HepG2 (cell line): ENCODE measurements around the gene SPINT4. TPM values are rescaled to one million over a fixed set of nuclear protein-coding genes. Genes with fewer than 3 reads are reported as not detected.

Experiments used
- HES4 ChIP-seq: sonication (generic); formaldehyde crosslinking; IDR thresholded peaks from 2 replicates; pipeline ENCODE4 v1.9.0; 2021; ENCODE audit warnings: mild to moderate bottlenecking, missing genetic modification reagents, borderline replicate concordance
- JUND ChIP-seq: sonication (generic); formaldehyde crosslinking; IDR thresholded peaks from 2 replicates; pipeline ENCODE4 v1.8.0; 2022; ENCODE audit warnings: mild to moderate bottlenecking, missing genetic modification reagents
- KLF16 ChIP-seq, 2 experiments: sonication (generic) in 1 of 2; formaldehyde crosslinking in 1 of 2; IDR thresholded peaks; 2 replicates each; pipeline versions ENCODE4 v1.6.1 to v1.8.0; 2016 to 2023; ENCODE audit warnings: missing genetic modification reagents in 2 of 2, missing compliant biosample characterization in 1 of 2
- MAFG ChIP-seq: sonication (generic); formaldehyde crosslinking; IDR thresholded peaks from 2 replicates; pipeline ENCODE4 v1.5.1; 2020; ENCODE audit warnings: mild to moderate bottlenecking, missing genetic modification reagents
- MTA1 ChIP-seq: sonication (generic); formaldehyde crosslinking; IDR thresholded peaks from 2 replicates; pipeline ENCODE4 v1.4.0; 2020; ENCODE audit warnings: missing genetic modification reagents, mild to moderate bottlenecking, borderline replicate concordance
- MXI1 ChIP-seq: IDR thresholded peaks from 3 replicates; pipeline ENCODE4 v1.6.1; 2012; ENCODE audit warnings: low read depth, low read length, inconsistent platforms, borderline replicate concordance
- NFE2L1 ChIP-seq: sonication (generic); formaldehyde crosslinking; IDR thresholded peaks from 2 replicates; pipeline ENCODE4 v1.4.0; 2020; ENCODE audit warnings: missing genetic modification reagents, mild to moderate bottlenecking, borderline replicate concordance
- ZBTB1 ChIP-seq: sonication (generic); formaldehyde crosslinking; IDR thresholded peaks from 2 replicates; pipeline ENCODE4 v1.4.0; 2020; ENCODE audit warnings: missing genetic modification reagents, borderline replicate concordance
- ZC3H4 ChIP-seq: sonication (generic); formaldehyde crosslinking; IDR thresholded peaks from 2 replicates; pipeline ENCODE4 v1.4.0; 2020; ENCODE audit warnings: missing genetic modification reagents, borderline replicate concordance
- ZNF138 ChIP-seq: sonication (generic); formaldehyde crosslinking; IDR thresholded peaks from 2 replicates; pipeline ENCODE4 v1.5.0; 2020; ENCODE audit warnings: mild to moderate bottlenecking, low read depth, missing genetic modification reagents
- ZNF263 ChIP-seq: sonication (generic); formaldehyde crosslinking; IDR thresholded peaks from 2 replicates; pipeline ENCODE4 v1.4.0; 2020; ENCODE audit warnings: missing genetic modification reagents
- ZNF430 ChIP-seq: sonication (generic); formaldehyde crosslinking; IDR thresholded peaks from 2 replicates; pipeline ENCODE4 v1.9.0; 2021; ENCODE audit warnings: mild to moderate bottlenecking, missing genetic modification reagents
- ZNF614 ChIP-seq: IDR thresholded peaks from 2 replicates; pipeline ENCODE4 v1.6.1; 2018; ENCODE audit warnings: missing biosample characterization, missing genetic modification reagents, inconsistent platforms, borderline replicate concordance
- ZNF841 ChIP-seq: sonication (generic); formaldehyde crosslinking; IDR thresholded peaks from 2 replicates; pipeline ENCODE4 v1.8.1; 2023; ENCODE audit warnings: missing genetic modification reagents, borderline replicate concordance
- polyA plus RNA-seq, 8 experiments: library from polyadenylated mRNA; depleted of rRNA in 3 of 8; stranded (reverse) in 7 of 8; unstranded in 1 of 8; fragments of >200 nt; fragmentation: Illumina TruSeq in 4 of 8; extraction: Trizol in 4 of 8; gene quantifications; 2 replicates each; pipeline versions ENCODE4 v1.2.1 to v1.2.3, GENCODE V29; 2011 to 2016; ENCODE audit warnings: low read depth in 4 of 8, missing spikeins in 1 of 8, mixed read lengths in 1 of 8; ENCODE audit not compliant: insufficient read depth in 1 of 8
- total RNA-seq, 5 experiments: library from RNA; depleted of rRNA; stranded (reverse); fragments of >200 nt; fragmentation: Illumina TruSeq; extraction: Trizol; gene quantifications; 2 replicates each; pipeline ENCODE4 v1.2.3, GENCODE V29; 2016; ENCODE audit warnings: low read depth in 1 of 5
- TF ChIP-seq, protein P1 (sequence below): sonication (generic); formaldehyde crosslinking; IDR thresholded peaks from 2 replicates; pipeline ENCODE4 v1.5.1; 2020; ENCODE audit warnings: missing genetic modification reagents, mild to moderate bottlenecking, borderline replicate concordance
- TF ChIP-seq, protein P2 (sequence below): sonication (generic); formaldehyde crosslinking; IDR thresholded peaks from 2 replicates; pipeline ENCODE4 v1.5.1; 2020; ENCODE audit warnings: mild to moderate bottlenecking, moderate library complexity, missing genetic modification reagents
- TF ChIP-seq, protein P3 (sequence below): sonication (generic); formaldehyde crosslinking; IDR thresholded peaks from 2 replicates; pipeline ENCODE4 v1.4.0; 2020; ENCODE audit warnings: missing genetic modification reagents
- TF ChIP-seq, protein P4 (sequence below): sonication (generic); formaldehyde crosslinking; IDR thresholded peaks from 2 replicates; pipeline ENCODE4 v1.4.0; 2020; ENCODE audit warnings: missing genetic modification reagents, low read depth, mild to moderate bottlenecking, borderline replicate concordance
- TF ChIP-seq, protein P5 (sequence below): IDR thresholded peaks from 2 replicates; pipeline ENCODE4 v1.6.1; 2016; ENCODE audit warnings: control low read depth

SPINT4 gene
- total and polyA plus RNA-seq, 2 of the 13 experiments (the other 11 are each of a cell fraction or from before 2014, with no cell fraction given), result not detected

DNA sequence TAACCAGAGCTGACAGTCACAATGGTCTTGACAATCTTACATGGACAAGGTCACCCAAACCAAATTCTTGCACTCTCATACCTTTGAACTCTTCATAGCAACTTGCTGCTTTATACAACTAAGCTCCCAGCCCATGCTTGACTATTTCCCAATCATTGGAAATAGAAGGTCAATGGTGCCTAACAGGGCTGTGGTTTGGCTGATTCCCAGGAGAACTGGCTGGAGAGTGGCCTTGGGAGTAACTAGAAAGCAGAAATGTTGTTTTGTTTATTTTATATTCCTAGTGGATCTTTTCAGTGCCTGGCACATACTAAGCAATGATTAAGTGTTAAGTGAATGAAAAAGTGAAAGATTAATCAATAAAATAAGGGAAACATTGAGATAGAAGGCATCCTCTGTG is 3.0 kb downstream of the SPINT4 start (continued):
- TF ChIP-seq, protein P1, sequence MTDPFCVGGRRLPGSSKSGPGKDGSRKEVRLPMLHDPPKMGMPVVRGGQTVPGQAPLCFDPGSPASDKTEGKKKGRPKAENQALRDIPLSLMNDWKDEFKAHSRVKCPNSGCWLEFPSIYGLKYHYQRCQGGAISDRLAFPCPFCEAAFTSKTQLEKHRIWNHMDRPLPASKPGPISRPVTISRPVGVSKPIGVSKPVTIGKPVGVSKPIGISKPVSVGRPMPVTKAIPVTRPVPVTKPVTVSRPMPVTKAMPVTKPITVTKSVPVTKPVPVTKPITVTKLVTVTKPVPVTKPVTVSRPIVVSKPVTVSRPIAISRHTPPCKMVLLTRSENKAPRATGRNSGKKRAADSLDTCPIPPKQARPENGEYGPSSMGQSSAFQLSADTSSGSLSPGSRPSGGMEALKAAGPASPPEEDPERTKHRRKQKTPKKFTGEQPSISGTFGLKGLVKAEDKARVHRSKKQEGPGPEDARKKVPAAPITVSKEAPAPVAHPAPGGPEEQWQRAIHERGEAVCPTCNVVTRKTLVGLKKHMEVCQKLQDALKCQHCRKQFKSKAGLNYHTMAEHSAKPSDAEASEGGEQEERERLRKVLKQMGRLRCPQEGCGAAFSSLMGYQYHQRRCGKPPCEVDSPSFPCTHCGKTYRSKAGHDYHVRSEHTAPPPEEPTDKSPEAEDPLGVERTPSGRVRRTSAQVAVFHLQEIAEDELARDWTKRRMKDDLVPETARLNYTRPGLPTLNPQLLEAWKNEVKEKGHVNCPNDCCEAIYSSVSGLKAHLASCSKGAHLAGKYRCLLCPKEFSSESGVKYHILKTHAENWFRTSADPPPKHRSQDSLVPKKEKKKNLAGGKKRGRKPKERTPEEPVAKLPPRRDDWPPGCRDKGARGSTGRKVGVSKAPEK (CRISPR knock-in tag), result no peak
- TF ChIP-seq ZNF614 (CRISPR knock-in tag), result peak; percentile 77; the same call in 1 of the 2 replicates
- TF ChIP-seq ZNF263 (CRISPR knock-in tag), result no peak
- TF ChIP-seq ZNF138, result no peak
- TF ChIP-seq MTA1, result no peak
- 0 out of 4 replicates have a peak, but pooled peaks of 1 of the 2 experiments have one; percentile 30 for TF ChIP-seq KLF16 (CRISPR knock-in tag; IDR thresholded peaks at IDR 0.05)
- TF ChIP-seq, protein P2, sequence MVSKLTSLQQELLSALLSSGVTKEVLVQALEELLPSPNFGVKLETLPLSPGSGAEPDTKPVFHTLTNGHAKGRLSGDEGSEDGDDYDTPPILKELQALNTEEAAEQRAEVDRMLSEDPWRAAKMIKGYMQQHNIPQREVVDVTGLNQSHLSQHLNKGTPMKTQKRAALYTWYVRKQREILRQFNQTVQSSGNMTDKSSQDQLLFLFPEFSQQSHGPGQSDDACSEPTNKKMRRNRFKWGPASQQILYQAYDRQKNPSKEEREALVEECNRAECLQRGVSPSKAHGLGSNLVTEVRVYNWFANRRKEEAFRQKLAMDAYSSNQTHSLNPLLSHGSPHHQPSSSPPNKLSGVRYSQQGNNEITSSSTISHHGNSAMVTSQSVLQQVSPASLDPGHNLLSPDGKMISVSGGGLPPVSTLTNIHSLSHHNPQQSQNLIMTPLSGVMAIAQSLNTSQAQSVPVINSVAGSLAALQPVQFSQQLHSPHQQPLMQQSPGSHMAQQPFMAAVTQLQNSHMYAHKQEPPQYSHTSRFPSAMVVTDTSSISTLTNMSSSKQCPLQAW (CRISPR knock-in tag), result no peak
- TF ChIP-seq, protein P3, sequence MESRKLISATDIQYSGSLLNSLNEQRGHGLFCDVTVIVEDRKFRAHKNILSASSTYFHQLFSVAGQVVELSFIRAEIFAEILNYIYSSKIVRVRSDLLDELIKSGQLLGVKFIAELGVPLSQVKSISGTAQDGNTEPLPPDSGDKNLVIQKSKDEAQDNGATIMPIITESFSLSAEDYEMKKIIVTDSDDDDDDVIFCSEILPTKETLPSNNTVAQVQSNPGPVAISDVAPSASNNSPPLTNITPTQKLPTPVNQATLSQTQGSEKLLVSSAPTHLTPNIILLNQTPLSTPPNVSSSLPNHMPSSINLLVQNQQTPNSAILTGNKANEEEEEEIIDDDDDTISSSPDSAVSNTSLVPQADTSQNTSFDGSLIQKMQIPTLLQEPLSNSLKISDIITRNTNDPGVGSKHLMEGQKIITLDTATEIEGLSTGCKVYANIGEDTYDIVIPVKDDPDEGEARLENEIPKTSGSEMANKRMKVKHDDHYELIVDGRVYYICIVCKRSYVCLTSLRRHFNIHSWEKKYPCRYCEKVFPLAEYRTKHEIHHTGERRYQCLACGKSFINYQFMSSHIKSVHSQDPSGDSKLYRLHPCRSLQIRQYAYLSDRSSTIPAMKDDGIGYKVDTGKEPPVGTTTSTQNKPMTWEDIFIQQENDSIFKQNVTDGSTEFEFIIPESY (CRISPR knock-in tag), result no peak
- no peak for TF ChIP-seq NFE2L1 (CRISPR knock-in tag)
- TF ChIP-seq, protein P4, sequence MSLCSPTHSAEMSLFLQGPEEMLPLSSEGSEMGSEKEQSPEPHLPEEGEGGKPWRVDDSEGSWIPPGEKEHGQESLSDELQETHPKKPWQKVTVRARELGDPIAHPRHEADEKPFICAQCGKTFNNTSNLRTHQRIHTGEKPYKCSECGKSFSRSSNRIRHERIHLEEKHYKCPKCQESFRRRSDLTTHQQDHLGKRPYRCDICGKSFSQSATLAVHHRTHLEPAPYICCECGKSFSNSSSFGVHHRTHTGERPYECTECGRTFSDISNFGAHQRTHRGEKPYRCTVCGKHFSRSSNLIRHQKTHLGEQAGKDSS (CRISPR knock-in tag), result no peak
- TF ChIP-seq ZC3H4 (CRISPR knock-in tag), result no peak
- TF ChIP-seq JUND (CRISPR knock-in tag), result no peak
- TF ChIP-seq ZBTB1 (CRISPR knock-in tag), result no peak
- no peak for TF ChIP-seq HES4
- 0 out of 2 replicates have a peak, but pooled peaks have one; percentile 52 for TF ChIP-seq ZNF430 (CRISPR knock-in tag)
- no peak for TF ChIP-seq MXI1
- no peak for TF ChIP-seq ZNF841 (CRISPR knock-in tag)
- TF ChIP-seq, protein P5, sequence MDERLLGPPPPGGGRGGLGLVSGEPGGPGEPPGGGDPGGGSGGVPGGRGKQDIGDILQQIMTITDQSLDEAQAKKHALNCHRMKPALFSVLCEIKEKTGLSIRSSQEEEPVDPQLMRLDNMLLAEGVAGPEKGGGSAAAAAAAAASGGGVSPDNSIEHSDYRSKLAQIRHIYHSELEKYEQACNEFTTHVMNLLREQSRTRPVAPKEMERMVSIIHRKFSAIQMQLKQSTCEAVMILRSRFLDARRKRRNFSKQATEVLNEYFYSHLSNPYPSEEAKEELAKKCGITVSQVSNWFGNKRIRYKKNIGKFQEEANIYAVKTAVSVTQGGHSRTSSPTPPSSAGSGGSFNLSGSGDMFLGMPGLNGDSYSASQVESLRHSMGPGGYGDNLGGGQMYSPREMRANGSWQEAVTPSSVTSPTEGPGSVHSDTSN (CRISPR knock-in tag), result no peak
- TF ChIP-seq MAFG, result no peak
